T follicular helper cell (primary cell): ENCODE data around the gene TLE4.

ENCODE experiments used
- DNase-seq: peaks from one replicate; pipeline ENCODE4 v3.0.0-alpha.2; 2020; ENCODE audit warnings: low read depth

TLE4 gene

DNA sequence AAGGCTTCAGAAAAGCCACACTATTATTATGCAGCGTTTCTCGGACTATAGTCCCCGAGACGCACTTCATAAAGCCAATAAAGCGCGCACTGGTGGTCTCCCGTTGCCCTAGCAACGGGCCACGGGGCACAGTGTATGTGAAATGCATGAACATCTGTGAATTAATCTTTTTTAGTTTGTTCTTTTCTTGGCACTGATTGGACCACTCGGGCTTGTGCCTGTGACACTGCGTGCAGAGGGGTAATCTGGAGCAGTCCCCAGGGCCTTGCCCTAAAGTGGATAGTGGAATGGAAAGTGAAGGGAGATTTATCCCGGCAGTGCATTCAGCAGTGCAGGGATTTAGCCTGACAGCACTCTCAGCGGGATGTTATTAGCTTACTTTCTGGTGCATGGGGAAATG, 92.1 kb downstream of the TLE4 start:
- no peak for DNase-seq

- DNase-seq = no peak
Measured at GRCh38 chr9:79664375-79664831, 92.6 kb downstream of the TLE4 start.

GRCh38 chr9:79665369-79665768, 93.6 kb downstream of the TLE4 start:
- no peak for DNase-seq

GRCh38 chr9:79665931-79666330, 94.2 kb downstream of the TLE4 start:
- no peak for DNase-seq

- no peak for DNase-seq
Measured at GRCh38 chr9:79667120-79667519, 95.4 kb downstream of the TLE4 start.

DNA sequence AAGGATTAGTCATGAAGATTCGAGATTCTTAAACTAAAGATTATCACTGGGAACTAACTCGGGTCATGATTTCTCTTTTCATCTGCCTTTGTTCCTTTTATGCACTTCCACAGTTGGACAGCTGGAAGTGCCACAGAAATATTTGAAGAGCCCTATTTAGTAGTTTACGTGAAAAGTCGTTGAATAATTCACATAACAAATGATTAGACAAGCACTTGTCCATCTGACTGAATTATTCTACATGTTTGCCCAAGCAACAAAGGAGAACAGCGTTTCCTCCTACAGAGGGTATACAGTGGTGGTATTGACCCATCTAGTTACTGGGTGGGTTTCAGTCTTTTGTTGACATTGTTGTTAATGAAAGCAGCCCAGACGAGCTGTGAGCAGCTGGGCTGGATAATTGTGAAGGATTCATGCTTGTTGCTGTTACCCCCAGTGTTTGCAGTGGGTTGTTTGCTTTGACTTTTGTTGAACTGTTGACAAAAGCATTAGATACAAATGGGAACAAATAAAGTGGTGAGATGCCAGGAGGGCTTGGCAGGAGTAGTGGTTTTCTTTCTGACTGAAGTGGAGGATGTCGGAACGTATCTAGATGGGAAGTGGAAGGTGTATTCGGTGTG, 96.2 kb downstream of the TLE4 start:
- no peak for DNase-seq

- no peak for DNase-seq
Measured at GRCh38 chr9:79668956-79669355, 97.2 kb downstream of the TLE4 start.

DNA sequence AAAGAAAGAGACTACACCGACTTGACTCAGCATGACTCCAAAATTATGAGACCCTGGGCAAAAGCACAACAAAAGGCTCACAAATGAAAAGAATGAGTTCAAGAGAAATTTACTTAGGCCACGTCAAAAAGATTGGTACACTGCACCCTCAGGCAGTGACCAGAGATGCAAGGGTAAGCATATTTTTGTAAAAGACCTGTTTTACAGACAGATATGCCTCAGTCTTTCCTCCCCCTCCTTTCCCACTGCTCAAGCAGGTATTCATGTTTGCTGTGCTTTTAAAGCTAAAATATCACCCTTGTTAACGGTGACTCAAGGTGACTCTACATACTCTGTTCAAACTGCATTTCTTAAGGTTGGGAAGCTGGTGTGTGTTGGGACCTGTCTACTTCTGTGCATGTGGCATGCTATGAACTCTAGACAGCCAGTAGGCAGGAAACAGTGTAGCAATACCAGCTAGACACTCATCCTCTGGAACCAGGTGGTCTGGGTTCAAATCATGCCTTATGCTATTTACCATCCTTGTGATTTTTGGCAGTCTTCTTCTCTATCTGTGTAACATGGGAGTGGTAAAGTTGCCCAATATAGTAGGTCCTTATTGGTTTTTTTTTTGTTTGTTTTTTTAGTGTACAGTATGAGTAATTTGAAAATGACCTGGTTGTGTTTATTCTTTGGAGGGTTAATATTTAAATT, 98.7 kb downstream of the TLE4 start:
- DNase-seq = no peak

DNA sequence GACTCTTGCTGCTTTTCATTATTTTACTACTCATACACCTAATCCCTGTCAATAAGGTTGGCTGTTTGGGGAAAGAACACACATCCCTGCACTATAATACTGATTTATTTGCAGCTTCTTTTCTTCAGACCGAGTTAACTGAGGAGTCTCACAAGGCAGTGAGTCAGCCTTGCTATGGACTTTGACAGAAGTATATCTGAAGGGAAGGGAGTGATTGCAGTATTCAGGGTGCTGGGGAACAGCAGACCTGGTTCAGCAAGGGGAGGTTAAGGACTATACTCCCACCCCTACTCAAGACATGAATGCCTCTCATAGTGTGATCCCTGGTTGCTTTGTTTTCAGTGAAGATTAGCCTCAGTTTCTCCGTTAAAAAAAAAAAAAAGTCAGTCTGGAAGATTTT, 99.8 kb downstream of the TLE4 start:
- DNase-seq = no peak

DNA sequence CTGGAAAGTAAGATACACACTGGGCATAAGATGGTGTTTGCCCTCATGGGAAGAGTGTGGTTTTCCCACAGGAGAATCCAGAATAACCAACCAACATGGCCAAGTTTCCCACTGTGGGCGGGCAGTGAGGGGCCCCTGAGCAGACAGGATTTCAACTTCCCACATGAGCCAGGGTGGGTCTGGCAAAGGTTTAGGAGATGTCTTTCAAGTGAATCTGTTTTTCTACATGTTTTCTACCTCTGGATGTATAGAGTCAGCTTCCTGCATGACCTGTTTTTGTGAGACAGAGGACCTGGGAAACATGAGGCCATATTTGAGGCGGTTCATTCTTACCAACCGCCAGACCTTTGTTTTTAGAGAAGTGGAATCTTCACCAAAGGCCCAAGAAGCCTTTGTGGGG, 100.5 kb downstream of the TLE4 start:
- DNase-seq = no peak

GRCh38 chr9:79672891-79673290, 101.1 kb downstream of the TLE4 start:
- DNase-seq = no peak

- no peak for DNase-seq
Measured at GRCh38 chr9:79673614-79674013, 101.8 kb downstream of the TLE4 start.

DNA sequence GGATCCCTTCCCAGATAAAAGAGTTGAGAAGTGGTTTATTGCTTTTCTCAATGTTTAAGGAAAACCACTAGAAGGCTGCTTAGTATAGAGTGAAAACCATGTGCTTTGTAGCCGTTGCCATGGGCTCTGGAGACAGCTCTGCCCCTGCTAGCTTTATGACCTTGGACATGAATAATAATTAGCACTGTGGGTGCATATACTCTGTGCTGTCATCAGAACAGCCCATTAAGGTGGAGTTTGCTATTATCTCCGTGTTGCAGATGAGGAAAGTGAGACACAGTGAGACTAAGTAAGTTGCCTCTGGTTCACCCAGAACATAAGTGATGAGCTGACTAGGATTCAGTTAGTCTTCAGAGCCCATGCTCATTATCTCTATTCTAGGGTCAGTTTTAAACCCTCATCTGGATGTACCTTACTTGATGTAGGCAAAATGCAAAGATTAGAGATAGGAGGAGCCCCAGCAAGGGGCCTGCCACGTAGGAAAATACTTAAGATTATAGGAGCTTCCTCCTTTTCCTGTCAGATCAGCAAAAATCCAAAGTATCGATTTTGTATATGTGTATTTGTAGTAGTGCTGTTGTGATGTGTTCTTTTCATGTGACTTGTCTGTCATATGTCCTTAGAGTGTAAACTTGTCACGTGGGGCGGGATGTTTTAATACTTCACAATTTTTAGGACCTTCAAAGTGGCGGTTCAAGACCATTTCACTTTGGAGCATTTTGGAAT, 102.5 kb downstream of the TLE4 start:
- no peak for DNase-seq

DNA sequence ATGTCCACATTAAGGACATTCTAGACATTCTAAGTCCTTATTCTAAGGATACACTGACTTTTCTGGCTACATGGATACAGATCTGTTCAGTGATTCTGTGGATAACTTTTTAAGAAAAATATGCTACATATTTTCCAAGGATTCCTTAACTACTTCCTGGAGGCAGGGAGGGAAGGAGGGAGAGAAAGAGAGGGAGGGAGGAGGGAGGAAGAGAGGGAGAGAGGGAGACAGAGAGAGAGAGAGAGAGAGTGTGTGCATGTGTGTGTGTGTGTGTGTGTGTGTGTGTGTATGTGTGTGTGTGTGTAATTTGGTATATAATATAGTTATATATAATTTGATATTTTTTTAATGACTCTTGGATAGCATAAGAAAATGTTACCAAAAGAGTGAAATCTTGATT, 109.8 kb downstream of the TLE4 start:
- no peak for DNase-seq

- DNase-seq = no peak
Measured at GRCh38 chr9:79682076-79682736, 110.4 kb downstream of the TLE4 start.

DNA sequence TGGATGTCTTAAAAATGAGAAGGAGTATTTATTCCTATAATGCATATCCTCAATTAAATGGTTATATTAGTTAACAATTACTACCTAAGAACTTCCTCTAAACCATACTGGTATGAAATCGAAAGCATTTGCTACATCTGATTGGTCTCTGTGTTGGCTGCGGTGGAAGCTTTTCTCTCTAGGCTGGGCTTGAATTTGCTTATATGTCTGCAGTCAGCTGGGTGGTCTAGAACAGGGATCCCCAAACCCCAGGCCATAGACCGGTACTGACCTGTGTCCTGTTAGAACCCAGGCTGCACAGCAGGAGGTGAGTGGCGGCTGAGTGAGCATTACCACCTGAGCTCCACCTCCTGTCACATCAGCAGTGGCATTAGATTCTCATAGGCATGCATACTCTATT, 112.3 kb downstream of the TLE4 start:
- DNase-seq = no peak

DNA sequence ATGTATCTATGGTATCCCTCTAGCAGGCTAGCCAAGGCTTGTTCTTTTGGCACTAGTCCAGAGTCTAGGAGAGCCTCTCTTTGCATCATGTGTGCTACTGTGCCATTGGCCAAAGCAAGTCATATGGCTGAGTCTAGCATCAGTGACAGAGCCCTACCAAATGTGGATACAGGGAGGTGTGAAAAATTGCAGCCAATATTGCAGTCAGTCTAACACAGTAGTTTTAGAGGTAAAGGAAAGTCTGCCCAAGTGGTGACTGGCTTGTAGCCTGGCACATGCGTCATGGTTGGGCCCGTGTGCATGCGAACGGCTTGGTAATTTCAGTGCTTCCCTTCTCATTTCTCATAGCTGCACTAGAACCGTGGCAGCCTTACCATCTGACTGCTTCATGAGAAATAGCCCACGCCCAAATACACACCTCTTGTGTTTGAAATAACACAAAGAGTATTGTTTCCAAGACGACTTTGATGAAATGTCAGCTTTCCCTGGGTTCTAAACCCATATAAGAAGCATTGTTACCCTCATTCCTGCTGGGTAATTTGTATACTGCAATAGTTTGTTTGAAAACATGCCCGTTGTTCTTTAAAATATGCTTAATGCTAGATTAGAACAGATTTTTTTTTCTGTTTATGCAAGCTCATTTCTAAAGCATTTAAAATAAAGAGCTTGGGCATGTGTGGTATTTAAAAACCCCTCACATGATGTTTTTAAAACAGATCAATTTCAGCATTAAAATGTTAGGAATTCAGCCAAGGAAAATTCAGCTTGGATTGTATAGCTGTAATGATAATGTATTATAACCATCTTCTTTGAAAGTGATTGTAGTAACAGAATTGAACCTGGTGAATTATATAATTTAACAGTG, 113.2 kb downstream of the TLE4 start:
- DNase-seq = no peak

DNA sequence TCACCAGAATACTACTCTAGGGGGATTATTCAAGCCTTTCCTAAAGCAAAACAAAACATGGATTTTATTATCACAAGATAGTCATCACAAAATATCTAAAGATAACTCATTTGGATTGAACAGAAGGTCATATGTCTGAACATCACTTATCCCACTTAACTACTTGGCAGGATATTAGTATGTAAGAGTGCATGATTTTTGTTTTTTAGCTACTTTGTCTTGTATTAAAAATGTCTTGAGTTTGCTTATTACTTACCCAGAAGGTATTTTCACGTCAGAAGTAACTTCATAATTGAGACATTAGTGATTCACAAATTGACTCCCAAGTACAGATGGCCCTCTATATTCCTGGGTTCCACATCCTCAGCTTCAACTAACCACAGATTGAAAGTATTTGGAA, 113.8 kb downstream of the TLE4 start:
- DNase-seq = no peak

GRCh38 chr9:79686381-79687130, 114.8 kb downstream of the TLE4 start:
- DNase-seq = no peak

DNA sequence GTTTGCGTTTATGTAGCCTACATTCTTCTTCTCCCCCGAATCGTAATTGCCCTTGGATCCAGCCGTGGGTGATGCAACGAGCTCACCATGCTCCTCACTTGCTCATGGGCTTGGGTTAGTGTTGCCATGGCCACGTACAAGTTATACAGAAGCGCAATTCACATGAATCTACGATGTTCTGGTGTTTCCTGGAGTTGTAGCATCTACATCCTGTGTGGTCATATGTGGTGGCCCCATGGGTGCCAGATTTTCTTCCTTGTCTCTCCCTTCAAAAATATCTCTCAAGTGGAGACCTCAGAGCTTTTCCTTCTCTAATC, 115.3 kb downstream of the TLE4 start:
- DNase-seq = no peak

DNA sequence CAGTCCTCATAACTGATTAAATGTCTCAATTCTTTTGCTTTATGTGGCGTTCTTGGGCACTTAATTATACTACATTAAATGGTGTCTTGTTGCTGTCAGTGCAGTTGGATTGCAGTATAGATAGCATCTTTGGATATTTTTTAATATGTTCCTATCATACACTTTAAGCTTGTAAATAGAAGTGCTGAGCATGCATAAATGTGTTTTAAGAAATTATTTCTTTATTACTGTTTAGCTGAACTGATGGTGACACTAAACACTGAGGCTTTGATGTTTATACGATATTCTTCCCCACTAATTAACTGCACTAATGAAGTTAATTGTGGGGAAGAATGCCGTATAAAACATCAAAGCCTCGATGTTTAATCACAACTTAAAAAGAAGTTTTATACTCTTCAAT, 116.6 kb downstream of the TLE4 start:
- DNase-seq = no peak
